NCI-H1048 (cell line): ENCODE results near the gene RFX6.

Experiments
- DNase-seq: peaks from one replicate; lab custom pipeline; 2025; lab: John Stamatoyannopoulos, UW

The RFX6 gene

GRCh38 chr6:116902634-116903033 lies 25.6 kb downstream of the RFX6 start:
- no peak for DNase-seq

- DNase-seq = no peak
Measured at GRCh38 chr6:116922853-116923548, 46.0 kb downstream of the RFX6 start.

- DNase-seq = no peak
Measured at GRCh38 chr6:116924245-116924644, 47.2 kb downstream of the RFX6 start.

- DNase-seq = no peak
Measured at GRCh38 chr6:116925088-116925794, 48.2 kb downstream of the RFX6 start.

GRCh38 chr6:116928677-116929076 lies 51.6 kb downstream of the RFX6 start:
- no peak for DNase-seq

- no peak for DNase-seq
Measured at GRCh38 chr6:116929825-116930224, 52.8 kb downstream of the RFX6 start.

GRCh38 chr6:116931456-116931855 lies 54.4 kb downstream of the RFX6 start:
- DNase-seq = no peak

GRCh38 chr6:116932496-116932895 lies 55.5 kb downstream of the RFX6 start:
- no peak for DNase-seq

- DNase-seq = no peak
Measured at GRCh38 chr6:116933485-116933884, 56.4 kb downstream of the RFX6 start.

- DNase-seq = no peak
Measured at GRCh38 chr6:116938305-116938704, 61.3 kb downstream of the RFX6 start.

GRCh38 chr6:116941727-116942126 lies 64.7 kb downstream of the RFX6 start:
- DNase-seq = no peak

- DNase-seq = no peak
Measured at GRCh38 chr6:116945809-116946208, 68.8 kb downstream of the RFX6 start.

GRCh38 chr6:116948533-116949304 lies 71.7 kb downstream of the RFX6 start:
- no peak for DNase-seq

- DNase-seq = no peak
Measured at GRCh38 chr6:116949964-116950363, 72.9 kb downstream of the RFX6 start.

- no peak for DNase-seq
Measured at GRCh38 chr6:116954335-116954734, 77.3 kb downstream of the RFX6 start.

- no peak for DNase-seq
Measured at GRCh38 chr6:116954938-116955337, 77.9 kb downstream of the RFX6 start.

GRCh38 chr6:116955773-116956172 lies 78.7 kb downstream of the RFX6 start:
- no peak for DNase-seq

- no peak for DNase-seq
Measured at GRCh38 chr6:116963972-116964371, 86.9 kb downstream of the RFX6 start.

- no peak for DNase-seq
Measured at GRCh38 chr6:116966675-116967576, 89.9 kb downstream of the RFX6 start.

- DNase-seq = no peak
Measured at GRCh38 chr6:116969211-116969863, 92.3 kb downstream of the RFX6 start.

GRCh38 chr6:116971959-116972358 lies 94.9 kb downstream of the RFX6 start:
- DNase-seq = no peak
